HG03565 (cell line): ENCODE data around the gene BFSP2.

Source experiments
- ATAC-seq: cut with Tn5 transposase; IDR thresholded peaks from one replicate; pipeline ENCODE4 v1.9.1; 2021; ENCODE audit warnings: mild to moderate bottlenecking, moderate library complexity; ENCODE audit not compliant: unreplicated experiment

The BFSP2 gene

GRCh38 chr3:133400006-133400515 is at the start of gene BFSP2:
TSS of gene BFSP2 (plus strand) at chr3:133400056. CDS start at chr3:133400084, 28 bp downstream.
- no peak for ATAC-seq

- ATAC-seq = no peak
These were observed 45.1 kb upstream of the BFSP2 start for GRCh38 chr3:133354721-133355120.

- ATAC-seq = no peak
These were observed 39.4 kb upstream of the BFSP2 start for GRCh38 chr3:133360476-133360875.

DNA sequence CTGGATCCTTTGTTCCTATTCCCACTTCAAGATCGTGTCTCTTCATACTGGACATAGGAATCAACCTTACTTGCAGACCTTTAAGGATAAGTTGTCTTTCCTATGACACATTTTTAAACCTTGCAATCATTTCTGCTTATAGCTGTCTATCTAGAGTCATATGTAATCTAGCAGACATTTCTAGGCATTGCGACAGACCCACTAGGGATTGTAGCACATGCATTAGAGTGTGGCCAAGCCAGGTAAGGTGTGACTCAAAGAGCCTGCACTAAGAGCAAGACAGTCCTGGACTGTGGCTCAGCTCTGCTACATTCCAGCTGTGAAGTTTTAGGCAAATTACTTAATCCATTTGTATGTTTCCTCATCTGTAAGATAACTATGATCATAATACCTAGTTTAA is 38.8 kb upstream of the BFSP2 start:
- no peak for ATAC-seq

DNA sequence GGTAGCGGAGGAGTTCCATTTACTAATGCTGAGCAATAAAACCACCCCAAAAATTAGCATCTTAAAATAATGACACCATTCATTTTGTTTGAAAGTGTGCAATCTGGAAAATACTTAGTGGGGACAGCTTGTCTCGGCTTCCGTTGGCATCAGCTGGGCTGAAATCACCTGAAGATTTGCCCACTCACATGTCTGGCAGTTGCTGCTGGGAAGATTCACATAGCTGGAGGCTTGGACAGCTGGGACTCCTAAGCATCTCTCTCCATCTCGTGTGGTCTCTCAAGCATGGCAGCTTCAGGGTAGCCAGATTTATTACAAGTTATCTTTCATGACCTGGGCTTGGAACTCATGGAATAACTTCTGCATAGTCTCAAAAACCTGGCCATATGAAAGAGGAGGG is 38.4 kb upstream of the BFSP2 start:
- no peak for ATAC-seq

DNA sequence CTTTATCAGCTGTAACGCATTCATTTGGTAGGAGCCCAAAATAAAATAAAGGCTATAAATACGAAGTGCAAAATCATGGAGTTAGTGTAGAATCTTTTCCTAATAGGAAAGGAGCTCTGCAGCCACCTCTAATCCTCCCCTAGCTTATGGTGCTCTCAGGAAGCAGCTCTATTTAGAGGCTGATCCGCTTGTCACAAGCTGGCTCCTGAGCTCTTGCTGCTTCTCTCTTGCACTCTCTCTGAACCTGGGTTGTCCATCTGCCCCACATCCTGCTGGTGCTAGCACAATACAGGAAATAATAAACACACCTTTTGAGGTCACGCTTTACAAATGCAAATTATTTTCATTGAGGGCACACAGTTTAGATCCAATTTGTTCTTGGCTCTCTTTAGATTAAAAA is 37.3 kb upstream of the BFSP2 start:
- no peak for ATAC-seq

- no peak for ATAC-seq
These were observed 35.2 kb upstream of the BFSP2 start for GRCh38 chr3:133364704-133365103.

GRCh38 chr3:133366921-133367320 is 32.9 kb upstream of the BFSP2 start:
- no peak for ATAC-seq

GRCh38 chr3:133367403-133367802 is 32.5 kb upstream of the BFSP2 start:
- ATAC-seq = no peak

DNA sequence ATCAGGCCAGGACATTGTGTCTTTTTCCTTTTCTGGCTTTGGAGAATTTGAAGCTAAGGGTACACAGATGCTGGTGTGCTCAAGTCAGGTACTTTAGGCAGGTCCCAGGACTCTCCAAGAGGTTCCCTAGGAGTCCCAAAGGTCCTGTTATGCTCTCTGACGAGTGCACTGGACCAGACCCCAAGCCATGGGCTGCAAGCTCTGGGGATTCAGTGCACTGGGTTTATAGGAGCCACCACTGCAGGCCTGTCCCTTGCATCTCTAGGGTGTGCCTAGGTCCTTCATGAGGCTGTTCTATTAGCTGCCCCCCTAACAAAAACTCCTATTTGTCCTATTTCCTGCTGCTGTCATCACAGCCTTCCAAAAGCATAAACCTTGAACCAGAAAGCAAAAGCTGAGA is 31.9 kb upstream of the BFSP2 start:
- ATAC-seq = no peak

DNA sequence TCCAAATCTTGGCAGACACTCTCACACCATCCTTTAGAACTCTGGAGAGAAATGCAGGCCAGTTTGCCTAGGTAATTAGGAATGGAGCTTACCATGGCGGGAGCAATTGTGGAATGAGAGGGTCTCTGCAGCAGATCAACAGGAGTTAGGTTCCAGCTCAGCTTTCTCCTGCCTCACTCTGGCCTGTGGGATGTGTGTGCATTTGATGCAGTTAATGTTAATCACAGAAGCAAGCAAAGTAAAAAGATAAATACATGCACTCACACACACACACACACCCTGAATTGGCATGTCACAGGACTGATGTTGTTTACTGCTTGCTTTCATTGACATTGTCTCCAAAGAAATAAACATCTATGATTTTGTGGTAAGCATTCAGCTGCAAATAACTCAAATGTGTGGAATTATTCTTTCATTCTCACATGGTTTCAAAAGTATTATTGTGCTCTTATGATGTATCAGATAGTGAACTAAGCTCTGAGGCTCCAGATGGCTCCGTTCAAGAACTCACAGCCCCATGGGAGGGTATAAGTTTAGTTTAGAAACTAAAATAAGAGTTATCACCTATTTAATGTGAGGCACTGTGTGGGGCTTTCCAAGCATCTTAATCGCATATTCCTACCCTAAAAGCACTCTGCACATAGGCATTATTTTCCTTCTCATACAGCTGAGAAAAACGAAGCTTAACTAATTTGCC is 31.3 kb upstream of the BFSP2 start:
- ATAC-seq = no peak

DNA sequence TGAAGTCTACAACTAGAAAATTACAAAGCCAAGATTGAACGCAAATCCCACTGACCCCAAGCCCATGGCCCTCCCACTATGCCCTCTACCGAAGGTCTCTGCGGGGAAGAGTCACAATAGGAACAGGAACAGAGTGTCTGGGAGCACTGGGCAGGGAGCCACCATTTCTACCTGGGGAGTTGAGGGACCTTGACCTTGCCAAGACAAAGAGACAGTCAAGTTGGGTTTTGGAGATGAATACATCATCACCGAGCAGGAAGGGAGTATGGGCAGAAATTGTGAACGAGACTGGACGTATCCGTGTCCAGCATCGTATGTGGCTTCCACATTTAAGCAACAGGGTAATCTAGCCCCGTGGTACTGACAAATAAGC is 30.8 kb upstream of the BFSP2 start:
- ATAC-seq = no peak

DNA sequence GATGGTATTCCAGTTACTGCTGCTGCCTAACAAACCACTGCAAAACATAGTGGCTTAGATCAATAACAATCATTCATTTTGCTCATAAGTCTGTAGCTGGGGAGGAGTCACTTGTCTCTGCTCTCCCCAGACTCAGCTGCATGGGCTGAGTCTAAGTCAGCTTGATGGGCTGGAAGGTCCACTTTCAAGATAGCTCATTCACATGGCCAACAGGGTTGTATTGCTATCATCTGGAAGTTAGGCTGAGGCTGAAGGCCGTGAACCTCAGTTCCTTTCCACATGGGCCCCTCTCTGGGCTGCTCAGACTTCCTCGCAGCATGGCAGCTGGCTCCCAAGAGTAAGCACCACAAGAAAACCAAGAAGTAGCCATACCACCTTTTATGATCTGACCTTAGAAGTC is 28.7 kb upstream of the BFSP2 start:
- ATAC-seq = no peak

GRCh38 chr3:133371676-133372075 is 28.2 kb upstream of the BFSP2 start:
- ATAC-seq = no peak

- no peak for ATAC-seq
These were observed 25.0 kb upstream of the BFSP2 start for GRCh38 chr3:133374708-133375402.

DNA sequence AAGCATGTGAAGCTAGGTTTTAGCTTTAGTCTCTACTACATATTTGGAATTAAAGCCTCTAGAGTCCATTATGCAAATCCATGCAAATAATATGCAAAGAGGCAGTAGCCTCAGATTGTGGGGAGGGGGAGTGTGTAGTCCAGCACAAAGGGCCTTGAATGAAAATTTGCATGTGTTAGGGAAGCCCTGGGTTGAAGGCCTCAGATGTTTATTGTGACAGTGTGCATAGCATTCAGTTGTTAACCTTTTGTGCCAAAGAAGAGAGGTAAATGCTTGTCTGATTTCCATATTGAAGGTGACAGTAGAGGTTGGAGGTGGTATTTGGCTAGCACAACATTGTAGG is 24.5 kb upstream of the BFSP2 start:
- ATAC-seq = no peak

DNA sequence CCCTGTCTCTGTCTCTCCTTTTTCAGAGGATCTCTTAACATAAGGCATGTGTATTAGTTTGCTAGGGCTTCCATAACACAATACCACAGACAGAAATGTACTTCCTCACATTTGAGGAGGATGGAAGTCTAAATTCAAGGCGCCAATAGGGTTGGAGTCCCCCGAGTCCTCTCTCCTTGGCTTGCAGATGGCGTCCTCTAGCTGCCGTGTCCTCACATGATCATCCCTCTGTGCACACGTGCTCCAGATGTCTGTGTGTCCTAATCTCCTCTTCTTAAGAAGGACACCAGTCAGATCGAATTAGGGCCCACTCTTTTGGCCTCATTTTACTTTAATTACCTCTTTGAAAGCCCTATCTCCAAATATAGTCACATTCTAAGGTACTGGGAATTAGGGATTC is 23.0 kb upstream of the BFSP2 start:
- ATAC-seq = no peak

DNA sequence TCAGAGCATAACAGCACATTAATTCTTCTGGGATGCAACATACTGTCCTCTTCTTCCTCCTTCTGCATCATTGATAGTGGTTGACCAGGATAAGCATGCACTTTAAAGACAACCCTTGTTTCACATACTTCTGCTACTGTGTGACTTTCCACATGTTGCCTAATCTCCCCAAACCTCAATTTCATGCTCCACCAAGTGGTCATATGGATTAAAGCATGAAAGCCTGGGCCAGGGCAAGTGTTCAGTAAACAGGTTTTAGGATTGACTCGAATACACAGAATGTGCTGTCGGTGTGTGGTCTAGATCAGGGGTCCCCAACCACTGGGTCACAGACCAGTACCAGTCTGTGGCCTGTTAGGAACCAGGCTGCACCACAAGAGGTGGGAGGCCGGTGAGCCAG is 22.5 kb upstream of the BFSP2 start:
- no peak for ATAC-seq

DNA sequence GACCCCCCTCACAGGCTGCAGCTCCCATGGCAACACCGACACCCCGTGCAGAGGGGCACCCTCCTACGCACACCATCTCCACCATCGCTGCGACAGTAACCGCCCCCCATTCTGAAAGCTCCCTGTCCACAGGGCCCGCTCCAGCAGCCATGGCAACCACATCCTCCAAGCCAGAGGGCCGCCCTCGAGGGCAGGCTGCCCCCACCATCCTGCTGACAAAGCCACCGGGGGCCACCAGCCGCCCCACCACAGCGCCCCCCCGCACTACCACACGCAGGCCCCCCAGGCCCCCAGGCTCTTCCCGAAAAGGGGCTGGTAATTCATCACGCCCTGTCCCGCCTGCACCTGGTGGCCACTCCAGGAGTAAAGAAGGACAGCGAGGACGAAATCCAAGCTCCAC is 19.9 kb upstream of the BFSP2 start:
- no peak for ATAC-seq

- no peak for ATAC-seq
These were observed 19.2 kb upstream of the BFSP2 start for GRCh38 chr3:133380481-133381225.

DNA sequence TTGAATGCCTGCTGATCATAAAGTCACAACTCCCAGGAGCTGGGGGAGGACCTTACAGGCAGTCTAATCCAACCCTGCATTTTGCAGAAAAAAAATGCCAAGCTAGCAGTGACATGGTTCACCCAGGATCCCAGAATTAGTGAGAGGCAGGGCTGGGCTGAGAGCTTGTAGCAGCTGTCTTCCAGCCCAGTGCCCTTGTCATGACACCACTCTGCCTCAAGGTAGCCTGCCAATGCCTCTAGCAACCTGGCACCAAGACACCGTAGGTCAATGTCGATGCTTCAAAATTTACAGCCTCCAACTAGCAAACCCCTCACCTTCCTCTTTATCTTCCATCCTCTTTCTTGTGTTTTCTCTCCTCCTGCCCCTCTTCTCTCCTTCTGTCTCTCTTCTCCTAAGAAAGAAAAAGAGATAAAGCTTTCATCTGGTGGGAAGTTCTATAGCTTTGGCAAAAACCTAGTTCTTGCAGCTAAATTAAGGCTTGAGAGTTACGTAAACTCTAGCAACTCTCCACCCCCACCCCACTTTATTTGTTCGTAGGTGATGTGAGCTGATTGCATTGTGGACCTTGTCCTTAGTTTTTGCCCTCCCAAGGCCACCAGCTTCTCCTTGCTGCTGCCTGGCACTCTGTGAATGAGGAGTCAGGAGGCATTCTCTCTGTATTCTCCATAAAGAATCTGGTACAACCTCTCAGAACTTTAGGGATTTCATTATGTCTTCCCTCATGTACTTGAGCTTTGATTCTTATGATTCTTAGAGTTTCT is 18.3 kb upstream of the BFSP2 start:
- no peak for ATAC-seq
